OCI-LY3 (cell line): Measurements from ENCODE around the gene KMT2E.

ENCODE experiments used
- H2AFZ ChIP-seq: fragments of 200-600, 300-600 bp; shearing (Covaris generic); 2 replicates; pipeline ENCODE4 v1.6.0; 2014; ENCODE audit warnings: antibody characterized with exemption, low read depth, low read length
- H3K27ac ChIP-seq: fragments of 200-600, 300-600 bp; sonication (generic); 2 replicates; pipeline ENCODE4 v1.5.1; 2014; ENCODE audit warnings: mild to moderate bottlenecking, low read length, moderate library complexity, mixed read lengths
- H3K27me3 ChIP-seq: fragments of 200-600, 300-600 bp; sonication (generic); 2 replicates; pipeline ENCODE4 v1.6.1; 2014; ENCODE audit warnings: low read depth, low read length, mixed read lengths
- H3K36me3 ChIP-seq: fragments of 200-600, 300-600 bp; sonication (generic); replicated peaks from 2 replicates; pipeline ENCODE3; 2014; ENCODE audit warnings: low read depth, low read length, mixed read lengths
- H3K4me1 ChIP-seq: fragments of 300-600, 200-600 bp; sonication (generic); 2 replicates; pipeline ENCODE4 v1.6.1; 2014; ENCODE audit warnings: low read length, mixed read lengths
- H3K4me2 ChIP-seq: fragments of 200-600, 300-600 bp; sonication (generic); 2 replicates; pipeline ENCODE4 v1.6.1; 2014; ENCODE audit warnings: low read length, mixed read lengths
- H3K4me3 ChIP-seq: fragments of 300-600, 200-600 bp; sonication (generic); 2 replicates; pipeline ENCODE4 v1.5.1; 2014; ENCODE audit warnings: antibody characterized with exemption, mild to moderate bottlenecking, low read length, moderate library complexity
- H3K79me2 ChIP-seq: fragments of 300-600, 200-600 bp; shearing (Covaris generic); 2 replicates; pipeline ENCODE4 v1.6.1; 2014; ENCODE audit warnings: mild to moderate bottlenecking, low read length, mixed read lengths
- H3K9ac ChIP-seq: fragments of 300-600, 200-600 bp; shearing (Covaris generic); 2 replicates; pipeline ENCODE4 v1.6.0; 2014; ENCODE audit warnings: mild to moderate bottlenecking, low read length, moderate library complexity
- H3K9me3 ChIP-seq: fragments of 200-600, 300-600 bp; shearing (Covaris generic); 2 replicates; pipeline ENCODE4 v1.6.1; 2014; ENCODE audit warnings: low read length, mixed read lengths; ENCODE audit not compliant: insufficient read depth
- H4K20me1 ChIP-seq: fragments of 200-600, 300-600 bp; sonication (generic); 2 replicates; pipeline ENCODE4 v1.6.1; 2016; ENCODE audit warnings: low read length, mixed read lengths; ENCODE audit not compliant: insufficient read depth
- CTCF ChIP-seq: fragments of 200-600, 300-600 bp; sonication (generic); IDR thresholded peaks from 2 replicates; pipeline ENCODE4 v1.5.1; 2014; ENCODE audit warnings: antibody characterized with exemption, low read length, low read depth
- EZH2phosphoT487 ChIP-seq: fragments of 200-600 bp; shearing (Covaris generic); IDR thresholded peaks from 2 replicates; pipeline ENCODE4 v1.6.1; 2018; ENCODE audit warnings: antibody characterized with exemption, mixed run types, low read depth

Gene KMT2E

GRCh38 chr7:104967088-104967487, 46.9 kb upstream of the KMT2E start:
- no peak overlapping the region for H3K9ac ChIP-seq

GRCh38 chr7:104967595-104967994, 46.4 kb upstream of the KMT2E start:
- Histone ChIP-seq H3K4me2 (no peak overlapping the region), H3K36me3 (peaks cover 2% of the 10 kb centered on the region), H3K9me3 (no peaks in the 10 kb centered on the region), H3K4me1 (peaks cover 4% of the 10 kb centered on the region; the same call in 1 of the 2 replicates), H3K27ac (no peak overlapping the region), H3K27me3 (no peaks in the 10 kb centered on the region), H2AFZ (no peak overlapping the region), H3K4me3 (no peak overlapping the region), H3K79me2 (no peaks in the 10 kb centered on the region), H4K20me1 (no peaks in the 10 kb centered on the region), H3K9ac (no peak overlapping the region)
- TF ChIP-seq EZH2phosphoT487 (no peak), CTCF (no peak)

More at GRCh38 chr7:104967088-104967487, 46.9 kb upstream of the KMT2E start:
- H3K36me3 ChIP-seq, result peaks cover 2% of the 10 kb centered on the region
- no peaks in the 10 kb centered on the region for H3K9me3 ChIP-seq
- no peaks in the 10 kb centered on the region for H3K79me2 ChIP-seq
- H3K27me3 ChIP-seq, result no peaks in the 10 kb centered on the region
- peaks cover 7% of the 10 kb centered on the region; the same call in 1 of the 2 replicates for H3K4me1 ChIP-seq
- no peak overlapping the region for H3K4me2 ChIP-seq
- H3K4me3 ChIP-seq, result no peak overlapping the region
- no peak for TF ChIP-seq EZH2phosphoT487
- no peak for TF ChIP-seq CTCF
- no peak overlapping the region for H3K27ac ChIP-seq
- no peak overlapping the region for H2AFZ ChIP-seq
- H4K20me1 ChIP-seq, result no peaks in the 10 kb centered on the region

GRCh38 chr7:104968648-104969047, 45.4 kb upstream of the KMT2E start:
- no peak overlapping the region for H3K9ac ChIP-seq
- no peak overlapping the region for H3K4me2 ChIP-seq
- H3K27me3 ChIP-seq, result no peaks in the 10 kb centered on the region
- no peaks in the 10 kb centered on the region for H4K20me1 ChIP-seq
- no peak overlapping the region for H2AFZ ChIP-seq
- TF ChIP-seq EZH2phosphoT487 (no peak), CTCF (no peak)
- H3K9me3 ChIP-seq, result no peaks in the 10 kb centered on the region
- H3K4me1 ChIP-seq, result peaks cover 2% of the 10 kb centered on the region
- H3K36me3 ChIP-seq, result peaks cover 2% of the 10 kb centered on the region
- no peaks in the 10 kb centered on the region for H3K79me2 ChIP-seq
- H3K4me3 ChIP-seq, result no peak overlapping the region
- H3K27ac ChIP-seq, result no peak overlapping the region

GRCh38 chr7:104969183-104969582, 44.8 kb upstream of the KMT2E start:
- Histone ChIP-seq H3K9me3 (no peaks in the 10 kb centered on the region), H3K36me3 (peaks cover 2% of the 10 kb centered on the region), H2AFZ (no peak overlapping the region), H3K79me2 (no peaks in the 10 kb centered on the region), H3K4me3 (no peak overlapping the region), H3K9ac (no peak overlapping the region), H3K4me1 (peaks cover 7% of the 10 kb centered on the region), H3K27me3 (no peaks in the 10 kb centered on the region), H3K4me2 (no peak overlapping the region), H4K20me1 (no peaks in the 10 kb centered on the region), H3K27ac (no peak overlapping the region)
- TF ChIP-seq CTCF, result no peak
- TF ChIP-seq EZH2phosphoT487, result no peak
